Lower lobe of right lung (tissue), 2 donors: ENCODE measurements around the gene SAMD4B. TPM values are rescaled to one million over a fixed set of nuclear protein-coding genes. Genes with fewer than 3 reads are reported as not detected.

Experiments
- ATAC-seq, 2 donors: fragments of 200-7000 bp; cut with Tn5 transposase; one replicate each; pipeline ENCODE4 v1.9.1; 2020 to 2022; ENCODE audit warnings: mild to moderate bottlenecking in 2 of 2, moderate library complexity in 2 of 2
- DNase-seq: peaks from one replicate; pipeline ENCODE4 v3.0.0-alpha.2; 2020
- H3K27ac ChIP-seq: fragments of 200-600 bp; one replicate; pipeline ENCODE4 v1.8.0; 2022
- H3K27me3 ChIP-seq: fragments of 200-600 bp; one replicate; pipeline ENCODE4 v1.8.0; 2022; ENCODE audit warnings: low read depth
- H3K36me3 ChIP-seq: fragments of 200-600 bp; one replicate; pipeline ENCODE4 v1.8.0; 2022; ENCODE audit warnings: mild to moderate bottlenecking
- H3K4me1 ChIP-seq: fragments of 200-600 bp; one replicate; pipeline ENCODE4 v1.8.0; 2022
- H3K4me3 ChIP-seq: fragments of 200-600 bp; one replicate; pipeline ENCODE4 v1.8.0; 2022; ENCODE audit warnings: mild to moderate bottlenecking
- H3K9me3 ChIP-seq: fragments of 200-600 bp; one replicate; pipeline ENCODE4 v1.8.0; 2022
- CTCF ChIP-seq: fragments of 200-600 bp; IDR thresholded peaks from one replicate; pipeline ENCODE4 v1.8.0; 2022; ENCODE audit warnings: antibody characterized with exemption, mild to moderate bottlenecking
- intact Hi-C: fragments of 100-400 bp; cut with DNase I; formaldehyde crosslinking; loops from one replicate; pipeline ENCODE4 v1.11.0; 2022
- total RNA-seq: library from RNA; stranded (reverse); fragmentation: NEBNext Ultra II Directional; extraction: Animal tissue kit (Norgen Biotek cat#: 25700); gene quantifications from one replicate; pipeline ENCODE4 v1.2.1, GENCODE V29; 2021
- donor health status: DM: no; HTN: yes; CAD: no; lungs with severe emphysema.

SAMD4B gene
- total RNA-seq, 1 donor from 2014 or later = 74.4 TPM

- DNase-seq (no peak), ATAC-seq (peak in 1 of 2 donors; percentile 33)
- Histone ChIP-seq H3K36me3 (peaks cover 92% of the 10 kb centered on the region), H3K4me3 (no peak overlapping the region), H3K4me1 (peaks cover 10% of the 10 kb centered on the region), H3K27ac (no peak overlapping the region), H3K9me3 (no peaks in the 10 kb centered on the region), H3K27me3 (no peaks in the 10 kb centered on the region)
- no peak for TF ChIP-seq CTCF
- intact Hi-C loops = no loop called here
Observed at GRCh38 chr19:39362682-39363657, 20.7 kb downstream of the SAMD4B start.

- ATAC-seq (no peak), DNase-seq (no peak)
- Histone ChIP-seq H3K9me3 (no peaks in the 10 kb centered on the region), H3K27ac (no peak overlapping the region), H3K4me3 (no peak overlapping the region), H3K4me1 (peaks cover 10% of the 10 kb centered on the region), H3K36me3 (peaks cover 92% of the 10 kb centered on the region), H3K27me3 (no peaks in the 10 kb centered on the region)
- intact Hi-C loops = no loop called here
- TF ChIP-seq CTCF = no peak
Observed at GRCh38 chr19:39363901-39364457, 21.8 kb downstream of the SAMD4B start.

GRCh38 chr19:39365531-39365930 is 23.3 kb downstream of the SAMD4B start:
- Histone ChIP-seq H3K4me1 (peaks cover 10% of the 10 kb centered on the region), H3K27me3 (no peaks in the 10 kb centered on the region), H3K27ac (no peak overlapping the region), H3K36me3 (peaks cover 92% of the 10 kb centered on the region), H3K4me3 (no peak overlapping the region), H3K9me3 (no peaks in the 10 kb centered on the region)
- DNase-seq (no peak), ATAC-seq (no peak)
- no peak for TF ChIP-seq CTCF
- intact Hi-C loops = no loop called here

- H3K27ac ChIP-seq = no peak overlapping the region
- H3K9me3 ChIP-seq = no peaks in the 10 kb centered on the region
- no peak for ATAC-seq
- intact Hi-C loops = no loop called here
- TF ChIP-seq CTCF = no peak
- peaks cover 26% of the 10 kb centered on the region for H3K4me1 ChIP-seq
- H3K4me3 ChIP-seq = no peak overlapping the region
- DNase-seq = no peak
- no peaks in the 10 kb centered on the region for H3K27me3 ChIP-seq
- H3K36me3 ChIP-seq = peaks cover 82% of the 10 kb centered on the region
Observed at GRCh38 chr19:39369200-39369599, 27.0 kb downstream of the SAMD4B start.

GRCh38 chr19:39370735-39371134 is 28.5 kb downstream of the SAMD4B start:
- Histone ChIP-seq H3K4me1 (peaks cover 26% of the 10 kb centered on the region), H3K27ac (no peak overlapping the region), H3K27me3 (no peaks in the 10 kb centered on the region), H3K9me3 (no peaks in the 10 kb centered on the region), H3K36me3 (peaks cover 84% of the 10 kb centered on the region), H3K4me3 (no peak overlapping the region)
- DNase-seq = no peak
- intact Hi-C loops = no loop called here
- no peak for ATAC-seq
- TF ChIP-seq CTCF = no peak
